Measurements from ENCODE around the gene MRI1.

DNA sequence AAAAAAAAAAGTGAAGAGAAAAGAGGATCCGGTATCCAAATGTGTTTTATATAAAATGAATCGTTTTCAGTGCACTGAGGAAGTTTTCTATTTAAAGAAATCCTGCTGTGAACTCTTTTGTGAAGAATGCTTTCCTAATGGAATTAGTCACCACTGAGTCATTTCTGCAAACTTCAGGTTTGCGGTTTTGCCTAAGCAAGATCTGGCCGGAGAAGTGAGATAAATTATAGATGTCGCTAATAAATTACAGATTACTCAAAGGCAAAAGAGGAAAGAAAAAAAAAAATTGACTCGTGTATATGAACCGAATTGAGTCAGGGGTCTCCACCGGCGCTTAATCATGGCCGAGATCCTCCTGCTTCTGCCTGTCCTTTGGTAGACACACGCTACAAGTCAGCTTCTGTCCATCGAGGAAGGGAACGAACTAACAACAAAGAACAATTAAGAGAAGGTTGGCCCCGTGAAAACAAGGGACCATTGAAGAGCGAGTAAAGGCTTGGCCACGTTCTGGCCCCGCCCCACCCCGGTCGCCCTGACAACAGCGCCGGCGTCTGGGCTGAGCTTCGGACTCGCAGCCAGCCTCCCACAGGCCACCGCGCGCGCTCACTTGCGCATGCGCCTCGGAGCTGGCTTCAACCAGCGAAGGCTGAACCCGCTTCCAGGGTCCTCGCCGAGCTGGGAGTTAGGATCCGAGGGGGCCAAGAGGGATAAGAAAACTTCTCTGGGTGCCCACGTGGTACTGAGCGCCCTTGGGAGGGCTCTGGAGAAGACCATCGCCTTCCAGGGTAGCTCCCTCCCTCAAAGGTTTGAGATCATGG, 33.0 kb upstream of the MRI1 start:
- TF ChIP-seq, protein P1, sequence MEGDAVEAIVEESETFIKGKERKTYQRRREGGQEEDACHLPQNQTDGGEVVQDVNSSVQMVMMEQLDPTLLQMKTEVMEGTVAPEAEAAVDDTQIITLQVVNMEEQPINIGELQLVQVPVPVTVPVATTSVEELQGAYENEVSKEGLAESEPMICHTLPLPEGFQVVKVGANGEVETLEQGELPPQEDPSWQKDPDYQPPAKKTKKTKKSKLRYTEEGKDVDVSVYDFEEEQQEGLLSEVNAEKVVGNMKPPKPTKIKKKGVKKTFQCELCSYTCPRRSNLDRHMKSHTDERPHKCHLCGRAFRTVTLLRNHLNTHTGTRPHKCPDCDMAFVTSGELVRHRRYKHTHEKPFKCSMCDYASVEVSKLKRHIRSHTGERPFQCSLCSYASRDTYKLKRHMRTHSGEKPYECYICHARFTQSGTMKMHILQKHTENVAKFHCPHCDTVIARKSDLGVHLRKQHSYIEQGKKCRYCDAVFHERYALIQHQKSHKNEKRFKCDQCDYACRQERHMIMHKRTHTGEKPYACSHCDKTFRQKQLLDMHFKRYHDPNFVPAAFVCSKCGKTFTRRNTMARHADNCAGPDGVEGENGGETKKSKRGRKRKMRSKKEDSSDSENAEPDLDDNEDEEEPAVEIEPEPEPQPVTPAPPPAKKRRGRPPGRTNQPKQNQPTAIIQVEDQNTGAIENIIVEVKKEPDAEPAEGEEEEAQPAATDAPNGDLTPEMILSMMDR (IDR thresholded peaks at IDR 0.05): no peak
- no peak for TF ChIP-seq POLR2A (IDR thresholded peaks at IDR 0.05)
